Renal cortical epithelial cell (primary cell): ENCODE data around the gene CPA4. TPM values are rescaled to one million over a fixed set of nuclear protein-coding genes. Genes with fewer than 3 reads are reported as not detected.

Experiments used
- DNase-seq: peaks from one replicate; pipeline ENCODE4 v3.0.0-alpha.2; 2011; ENCODE audit warnings: low read depth
- total RNA-seq: library from RNA; depleted of rRNA; stranded (reverse); fragments of >200 nt; gene quantifications from 2 replicates; pipeline ENCODE4 v1.2.3, GENCODE V29; 2014

Gene CPA4
- total RNA-seq, 1 donor from 2014 or later = 22.7 TPM

- DNase-seq = no peak
Observed at GRCh38 chr7:130274983-130275591, 17.9 kb upstream of the CPA4 start.

GRCh38 chr7:130275826-130276297 is 17.1 kb upstream of the CPA4 start:
- peak; percentile 55 for DNase-seq

GRCh38 chr7:130276796-130277762 is 15.9 kb upstream of the CPA4 start:
- DNase-seq = peak; percentile 35

GRCh38 chr7:130277763-130278643 is 15.0 kb upstream of the CPA4 start:
- peak; percentile 69 for DNase-seq

- peak; percentile 70 for DNase-seq
Observed at GRCh38 chr7:130278860-130279259, 14.1 kb upstream of the CPA4 start.

GRCh38 chr7:130279286-130279685 is 13.7 kb upstream of the CPA4 start:
- DNase-seq = no peak

GRCh38 chr7:130279906-130280305 is 13.1 kb upstream of the CPA4 start:
- no peak for DNase-seq

- DNase-seq = peak; percentile 69
Observed at GRCh38 chr7:130281260-130281659, 11.7 kb upstream of the CPA4 start.

- DNase-seq = peak; percentile 27
Observed at GRCh38 chr7:130286881-130287280, 6.1 kb upstream of the CPA4 start.

- no peak for DNase-seq
Observed at GRCh38 chr7:130288168-130288567, 4.8 kb upstream of the CPA4 start.

- no peak for DNase-seq
Observed at GRCh38 chr7:130288829-130289228, 4.1 kb upstream of the CPA4 start.

- no peak for DNase-seq
Observed at GRCh38 chr7:130289478-130289877, 3.5 kb upstream of the CPA4 start.

GRCh38 chr7:130290745-130291144 is 2.2 kb upstream of the CPA4 start:
- peak; percentile 84 for DNase-seq

- peak; percentile 66 for DNase-seq
Observed at GRCh38 chr7:130293521-130293920, 560 bp downstream of the CPA4 start.

GRCh38 chr7:130294314-130294713 is 1.4 kb downstream of the CPA4 start:
- no peak for DNase-seq

GRCh38 chr7:130296221-130296951 is 3.4 kb downstream of the CPA4 start:
- DNase-seq = no peak

GRCh38 chr7:130297628-130298543 is 4.9 kb downstream of the CPA4 start:
- no peak for DNase-seq

GRCh38 chr7:130298544-130299326 is 5.8 kb downstream of the CPA4 start:
- no peak for DNase-seq

GRCh38 chr7:130299866-130300265 is 6.9 kb downstream of the CPA4 start:
- DNase-seq = no peak
